IMR-90 (cell line): Measurements from ENCODE around the gene NT5DC1. TPM values are rescaled to one million over a fixed set of nuclear protein-coding genes. Genes with fewer than 3 reads are reported as not detected.

Experiments used
- ATAC-seq: fragments of 200-7000 bp; cut with Tn5 transposase; 2 replicates; pipeline ENCODE4 v1.9.1; 2020; ENCODE audit warnings: low read depth, mild to moderate bottlenecking, moderate library complexity
- BruUV-seq: library from RNA; stranded (reverse); fragments of 400-500 nt; replicated peaks from 2 replicates; lab custom pipeline; 2021; lab: Mats Ljungman, UMichigan
- CTCF ChIA-PET: fragments of 300-600 bp; formaldehyde crosslinking; extraction: SDS; loops from one replicate; lab custom pipeline; 2021; ENCODE audit warnings: antibody characterized with exemption; lab: Yijun Ruan, JAX
- POLR2A ChIA-PET: fragments of 300-600 bp; sonication (Branson Sonifier 250); formaldehyde crosslinking; loops from one replicate; lab custom pipeline; 2022; ENCODE audit warnings: antibody characterized with exemption; ENCODE audit not compliant: unreplicated experiment; lab: Charles Lee
- DNase-seq: peaks from one replicate; pipeline ENCODE4 v3.0.0; 2013
- H2AFZ ChIP-seq: replicated peaks from 2 replicates; pipeline ENCODE3; 2013; ENCODE audit warnings: low read length, mild to moderate bottlenecking; ENCODE audit not compliant: poor library complexity
- H2AK5ac ChIP-seq: 2 replicates; pipeline ENCODE4 v1.6.1; 2013; ENCODE audit warnings: low read depth, low read length, inconsistent platforms
- H2AK9ac ChIP-seq: replicated peaks from 2 replicates; pipeline ENCODE3; 2013; ENCODE audit warnings: mild to moderate bottlenecking, low read depth, low read length, moderate library complexity; ENCODE audit not compliant: poor library complexity
- H2BK120ac ChIP-seq: 2 replicates; pipeline ENCODE4 v1.6.1; 2013; ENCODE audit warnings: low read depth, low read length, inconsistent platforms
- H2BK15ac ChIP-seq: 3 replicates; pipeline ENCODE4 v1.6.1; 2013; ENCODE audit warnings: low read depth, low read length, inconsistent platforms
- H2BK20ac ChIP-seq: 2 replicates; pipeline ENCODE4 v1.6.1; 2013; ENCODE audit warnings: low read depth, mild to moderate bottlenecking, inconsistent platforms, low read length, moderate library complexity
- H2BK5ac ChIP-seq: 2 replicates; pipeline ENCODE4 v1.6.1; 2013; ENCODE audit warnings: mild to moderate bottlenecking, low read depth, low read length, inconsistent platforms; ENCODE audit not compliant: poor library complexity, severe bottlenecking
- H3K14ac ChIP-seq: replicated peaks from 2 replicates; pipeline ENCODE4 v1.6.1; 2013; ENCODE audit warnings: low read depth, low read length, inconsistent platforms
- H3K18ac ChIP-seq: 2 replicates; pipeline ENCODE4 v1.6.1; 2013; ENCODE audit warnings: low read depth, low read length, control low read depth
- H3K23ac ChIP-seq: 2 replicates; pipeline ENCODE4 v1.6.1; 2013; ENCODE audit warnings: low read depth, low read length, inconsistent platforms
- H3K27ac ChIP-seq: 2 replicates; pipeline ENCODE4 v1.5.1; 2013; ENCODE audit warnings: mild to moderate bottlenecking, control low read depth, low read length; ENCODE audit not compliant: insufficient read depth
- H3K27me3 ChIP-seq: 2 replicates; pipeline ENCODE4 v1.6.1; 2013; ENCODE audit warnings: low read length; ENCODE audit not compliant: control insufficient read depth, insufficient read depth
- H3K36me3 ChIP-seq: 2 replicates; pipeline ENCODE4 v1.6.1; 2013; ENCODE audit warnings: low read length, mixed read lengths; ENCODE audit not compliant: control insufficient read depth, insufficient read depth
- H3K4ac ChIP-seq: 2 replicates; pipeline ENCODE4 v1.6.1; 2013; ENCODE audit warnings: low read depth, low read length, inconsistent platforms
- H3K4me1 ChIP-seq: 2 replicates; pipeline ENCODE4 v1.6.1; 2013; ENCODE audit warnings: low read length, mixed read lengths; ENCODE audit not compliant: control insufficient read depth, insufficient read depth
- H3K4me2 ChIP-seq: 2 replicates; pipeline ENCODE4 v1.6.1; 2013; ENCODE audit warnings: low read depth, mild to moderate bottlenecking, control low read depth, low read length, moderate library complexity
- H3K4me3 ChIP-seq: 2 replicates; pipeline ENCODE4 v1.5.1; 2013; ENCODE audit warnings: low read depth, mild to moderate bottlenecking, control low read depth, low read length, moderate library complexity; ENCODE audit not compliant: insufficient read depth
- H3K56ac ChIP-seq: 2 replicates; pipeline ENCODE4 v1.6.1; 2013; ENCODE audit warnings: low read length, inconsistent platforms; ENCODE audit not compliant: insufficient read depth; ENCODE audit errors: extremely low read depth
- H3K79me1 ChIP-seq, 2 experiments: 2 replicates each; pipeline ENCODE4 v1.6.1; 2013; ENCODE audit warnings: low read length in 2 of 2, inconsistent platforms in 1 of 2, low read depth in 1 of 2
- H3K9ac ChIP-seq: 2 replicates; pipeline ENCODE4 v1.6.1; 2013; ENCODE audit warnings: low read depth, low read length, control low read depth
- H3K9me1 ChIP-seq: 2 replicates; pipeline ENCODE4 v1.6.1; 2013; ENCODE audit warnings: low read length, inconsistent platforms; ENCODE audit not compliant: insufficient read depth
- H3K9me3 ChIP-seq: 2 replicates; pipeline ENCODE4 v1.6.1; 2013; ENCODE audit warnings: low read length; ENCODE audit not compliant: control insufficient read depth, insufficient read depth
- H4K20me1 ChIP-seq: 2 replicates; pipeline ENCODE4 v1.6.1; 2013; ENCODE audit warnings: low read length, inconsistent platforms; ENCODE audit not compliant: insufficient read depth
- H4K5ac ChIP-seq: 2 replicates; pipeline ENCODE4 v1.6.1; 2013; ENCODE audit warnings: mild to moderate bottlenecking, low read depth, low read length, control low read depth
- H4K8ac ChIP-seq, 2 experiments: 2 replicates each; pipeline ENCODE4 v1.6.1; 2013; ENCODE audit warnings: low read depth in 2 of 2, low read length in 2 of 2, control low read depth in 1 of 2, inconsistent platforms in 1 of 2
- H4K91ac ChIP-seq: 2 replicates; pipeline ENCODE4 v1.6.1; 2013; ENCODE audit warnings: low read depth, low read length, inconsistent platforms; ENCODE audit not compliant: insufficient read depth
- BHLHE40 ChIP-seq: fragments of 150-350 bp; IDR thresholded peaks from 2 replicates; pipeline ENCODE4 v1.6.1; 2016; ENCODE audit warnings: mild to moderate bottlenecking, low read depth, low read length
- CTCF ChIP-seq: conservative IDR thresholded peaks from 2 replicates; pipeline ENCODE4 v1.5.1; 2012; ENCODE audit warnings: mild to moderate bottlenecking, low read depth, low read length, improper control_type of control experiment
- FOS ChIP-seq: fragments of 150-350 bp; IDR thresholded peaks from 2 replicates; pipeline ENCODE4 v1.6.1; 2016; ENCODE audit warnings: low read depth, low read length
- MAZ ChIP-seq: IDR thresholded peaks from 2 replicates; pipeline ENCODE4 v1.6.1; 2012; ENCODE audit warnings: low read depth, mild to moderate bottlenecking, low read length, improper control_type of control experiment, moderate library complexity, borderline replicate concordance
- MXI1 ChIP-seq: IDR thresholded peaks from 2 replicates; pipeline ENCODE4 v1.6.1; 2012; ENCODE audit warnings: low read depth, mild to moderate bottlenecking, low read length, moderate library complexity, borderline replicate concordance
- NFE2L2 ChIP-seq: fragments of 150-350 bp; IDR thresholded peaks from 2 replicates; pipeline ENCODE4 v1.6.1; 2016; ENCODE audit warnings: low read depth, mild to moderate bottlenecking, low read length
- POLR2A ChIP-seq: IDR thresholded peaks from 2 replicates; pipeline ENCODE4 v1.6.1; 2012; ENCODE audit warnings: mild to moderate bottlenecking, low read depth, low read length
- RAD21 ChIP-seq: IDR thresholded peaks from 2 replicates; pipeline ENCODE4 v1.6.1; 2012; ENCODE audit warnings: low read length, improper control_type of control experiment
- SMC3 ChIP-seq: fragments of 150-350 bp; IDR thresholded peaks from 2 replicates; pipeline ENCODE4 v1.6.1; 2016; ENCODE audit warnings: low read depth, mild to moderate bottlenecking, antibody characterized with exemption, low read length, moderate library complexity
- WGBS, 2 experiments: methylation state at CpG; one replicate each; pipeline versions ENCODE4 v1.1.5 to v1.1.7; 2013; ENCODE audit warnings: missing lambda C conversion rate in 2 of 2; ENCODE audit not compliant: insufficient read length in 1 of 2; ENCODE audit errors: extremely low coverage in 2 of 2; 5-methylcytosine and 5-hydroxymethylcytosine counted together
- dilution Hi-C: fragments of 300-500 bp; cut with HindIII; formaldehyde crosslinking; loops from one replicate; pipeline ENCODE4 v1.14.3; 2018; ENCODE audit warnings: low sequenced_read_pairs; ENCODE audit not compliant: unreplicated experiment
- in situ Hi-C: fragments of 300-500 bp; cut with MboI; formaldehyde crosslinking; loops from 3 replicates; pipeline ENCODE4 v1.14.3; 2019; ENCODE audit warnings: low sequenced_read_pairs, inconsistent platforms, mixed read lengths
- intact Hi-C: fragments of 100-400 bp; cut with micrococcal nuclease; formaldehyde crosslinking; loops from 2 replicates; pipeline ENCODE4 v1.10.0; 2022
- polyA plus RNA-seq, 3 experiments: library from polyadenylated mRNA; depleted of rRNA; stranded (reverse); fragments of >200 nt; gene quantifications; 2 replicates each; pipeline ENCODE4 v1.2.3, GENCODE V29; 2012; ENCODE audit warnings: low replicate concordance in 1 of 3
- total RNA-seq: library from RNA; depleted of rRNA; stranded (reverse); fragments of >200 nt; gene quantifications from 2 replicates; pipeline ENCODE4 v1.2.3, GENCODE V29; 2012

Gene NT5DC1
- total and polyA plus RNA-seq, 2 of the 4 experiments (the other 2 are of a cell fraction): 11.7 to 16.8 TPM

- CTCF ChIA-PET: no interaction called here
- in situ Hi-C loops: no loop called here
Measured at GRCh38 chr6:116253188-116253504, 152.5 kb downstream of the NT5DC1 start.

More at GRCh38 chr6:116253188-116253504, 152.5 kb downstream of the NT5DC1 start:
- no peaks in the 10 kb centered on the region for H3K27me3 ChIP-seq
- BruUV-seq: no TSS peak
- H3K4me2 ChIP-seq: peak overlapping the region; percentile 90
- DNase-seq: no peak
- H3K23ac ChIP-seq: peak overlapping the region; percentile 61
- peak overlapping the region; percentile 90 for H2AK5ac ChIP-seq
- peak overlapping the region; percentile 80 for H3K56ac ChIP-seq
- peak overlapping the region; percentile 67; the same call in 1 of the 3 replicates for H2BK15ac ChIP-seq
- H2BK20ac ChIP-seq: peak overlapping the region; percentile 98; the same call in 1 of the 2 replicates
- TF ChIP-seq MAZ (no peak), NFE2L2 (no peak), CTCF (no peak), BHLHE40 (no peak), POLR2A (no peak), RAD21 (no peak), SMC3 (no peak), FOS (no peak), MXI1 (no peak)
- H4K91ac ChIP-seq: peak overlapping the region; percentile 90
- H4K8ac ChIP-seq: peak overlapping the region; percentile 14 to 88
- peak overlapping the region; percentile 90 for H3K4me3 ChIP-seq
- POLR2A ChIA-PET: no interaction called here
- H3K9me3 ChIP-seq: no peaks in the 10 kb centered on the region
- peak overlapping the region; percentile 85 for H3K14ac ChIP-seq
- dilution Hi-C loops: no loop called here
- H3K79me1 ChIP-seq: peaks cover 16 to 52% of the 10 kb centered on the region in 2 experiments; a peak in 3 of 4 replicates
- peak overlapping the region; percentile 100 for H3K4ac ChIP-seq
- peak overlapping the region; percentile 97 for H4K5ac ChIP-seq
- peak overlapping the region; percentile 87 for H3K18ac ChIP-seq
- peak overlapping the region; percentile 35 for H2BK120ac ChIP-seq
- 47% methylated on average over 8 of the region's 11 CpGs; no CpG with 5 or more reads in 1 of the 2 experiments for WGBS, 2 experiments
- peaks cover 22% of the 10 kb centered on the region for H3K4me1 ChIP-seq
- intact Hi-C loops: loop anchor here (5.0 kb wide), 1 partner anchor 36 kb away; no protein-coding TSS in a partner anchor
- peak overlapping the region; percentile 86 for H3K27ac ChIP-seq
- H3K36me3 ChIP-seq: 0 out of 2 replicates have a peak, but pooled peaks cover 2% of the 10 kb centered on the region
- 0 out of 2 replicates have a peak, but pooled peaks cover 3% of the 10 kb centered on the region for H4K20me1 ChIP-seq
- peaks cover 14% of the 10 kb centered on the region for H3K9me1 ChIP-seq
- no peak for ATAC-seq
- peak overlapping the region; percentile 94 for H2BK5ac ChIP-seq
- peak overlapping the region; percentile 97 for H2AK9ac ChIP-seq
- H2AFZ ChIP-seq: peak overlapping the region; percentile 98
- H3K9ac ChIP-seq: peak overlapping the region; percentile 86
